ENCODE measurements around the gene MYMK. TPM values are rescaled to one million over a fixed set of nuclear protein-coding genes. Genes with fewer than 3 reads are reported as not detected.
A peak's percentile ranks its signal among the peaks of the same experiment; 100 is the strongest.

The MYMK gene
- total and polyA plus RNA-seq, 12 donors: not detected

- DNase-seq (peak in 1 of 2 donors; percentile 13), ATAC-seq (no peak)
- peak overlapping the region in 2 of 10 donors; percentile 8 to 20 for H3K27ac ChIP-seq
- H3K27me3 ChIP-seq: no peaks in the 10 kb centered on the region
- intact Hi-C loops (cut with DNase I): no loop called here
- H3K9me3 ChIP-seq: no peaks in the 10 kb centered on the region
- no peaks in the 10 kb centered on the region for H3K36me3 ChIP-seq
- H3K4me3 ChIP-seq: no peak overlapping the region
- TF ChIP-seq CTCF (IDR thresholded peaks at IDR 0.05): no peak
- H3K4me1 ChIP-seq: peaks cover 8 to 51% (median 37%) of the 10 kb centered on the region in 9 donors
- 17 to 21% methylated on average over 26 of the region's 26 CpGs for WGBS, 2 donors
These were observed 15.3 kb downstream of the MYMK start for GRCh38 chr9:133509179-133510083.

GRCh38 chr9:133508046-133508445 is 16.7 kb downstream of the MYMK start:
- Histone ChIP-seq H3K36me3 (no peaks in the 10 kb centered on the region), H3K9me3 (peaks cover 0 to 2% (median 0%) of the 10 kb centered on the region in 11 donors), H3K27ac (no peak overlapping the region), H3K4me1 (peaks cover 7 to 41% (median 32%) of the 10 kb centered on the region in 9 donors), H3K27me3 (no peaks in the 10 kb centered on the region), H3K4me3 (no peak overlapping the region)
- intact Hi-C loops (cut with DNase I): no loop called here
- WGBS, 2 donors: 90 to 94% methylated on average over 8 of the region's 8 CpGs
- DNase-seq: no peak
- TF ChIP-seq CTCF (IDR thresholded peaks at IDR 0.05): no peak
- no peak for ATAC-seq

GRCh38 chr9:133507246-133507965 is 17.4 kb downstream of the MYMK start:
- Histone ChIP-seq H3K9me3 (peaks cover 0 to 8% (median 5%) of the 10 kb centered on the region in 11 donors), H3K4me3 (no peak overlapping the region), H3K27ac (peak overlapping the region in 7 of 10 donors; percentile 19 to 73 (median 26)), H3K4me1 (peaks cover 7 to 38% (median 32%) of the 10 kb centered on the region in 9 donors), H3K27me3 (no peaks in the 10 kb centered on the region), H3K36me3 (no peaks in the 10 kb centered on the region)
- intact Hi-C loops (cut with DNase I): no loop called here
- WGBS, 2 donors: 94% methylated on average over 24 of the region's 24 CpGs
- DNase-seq: no peak
- TF ChIP-seq CTCF (IDR thresholded peaks at IDR 0.05): no peak
- no peak for ATAC-seq

- peak in 1 of 9 donors; percentile 20 for TF ChIP-seq CTCF (IDR thresholded peaks at IDR 0.05)
- ATAC-seq (peak; percentile 35 to 60 (median 52)), DNase-seq (peak in 1 of 2 donors; percentile 65)
- intact Hi-C loops (cut with DNase I): no loop called here
- peaks cover 7 to 38% (median 32%) of the 10 kb centered on the region in 9 donors for H3K4me1 ChIP-seq
- 67 to 74% methylated on average over 18 of the region's 18 CpGs for WGBS, 2 donors
- H3K27ac ChIP-seq: peak overlapping the region in 8 of 10 donors; percentile 30 to 73 (median 58)
- no peaks in the 10 kb centered on the region for H3K27me3 ChIP-seq
- H3K36me3 ChIP-seq: no peaks in the 10 kb centered on the region
- no peak overlapping the region for H3K4me3 ChIP-seq
- peaks cover 0 to 16% (median 12%) of the 10 kb centered on the region in 11 donors for H3K9me3 ChIP-seq
These were observed 18.1 kb downstream of the MYMK start for GRCh38 chr9:133506653-133507038.

Measured in heart right ventricle (tissue), 16 donors.